NCI-H526 (cell line): ENCODE results near the gene MUC22.
"Not testable (repeated sequence)": the region's sequence is repeated elsewhere in the genome, so short reads cannot be mapped to it uniquely, and the experiment has no call there.

ENCODE experiments used
- DNase-seq, 2 experiments: peaks; one replicate each; lab custom pipeline; 2025; lab: John Stamatoyannopoulos, UW

Gene MUC22

GRCh38 chr6:31010393-31011060 lies at the start of gene MUC22:
Gene MUC22 (plus strand): TSS chr6:31010474. CDS start chr6:31010707, 233 bp downstream.
- DNase-seq: no peak

GRCh38 chr6:30960907-30961673 lies 49.2 kb upstream of the MUC22 start:
- DNase-seq: peak in 1 of 2 experiments; percentile 11

- no peak for DNase-seq
These were observed 47.6 kb upstream of the MUC22 start for GRCh38 chr6:30962716-30963115.

GRCh38 chr6:30963641-30964040 lies 46.6 kb upstream of the MUC22 start:
- DNase-seq: no peak

- no peak for DNase-seq
These were observed 46.2 kb upstream of the MUC22 start for GRCh38 chr6:30964075-30964474.

- no peak for DNase-seq
These were observed 45.1 kb upstream of the MUC22 start for GRCh38 chr6:30965140-30965601.

GRCh38 chr6:30966154-30966553 lies 44.1 kb upstream of the MUC22 start:
- DNase-seq: no peak

- DNase-seq: not testable (repeated sequence)
These were observed 41.1 kb upstream of the MUC22 start for GRCh38 chr6:30969171-30969570.

GRCh38 chr6:30970946-30971345 lies 39.3 kb upstream of the MUC22 start:
- no peak for DNase-seq

- no peak for DNase-seq
These were observed 37.5 kb upstream of the MUC22 start for GRCh38 chr6:30972816-30973215.

GRCh38 chr6:30974490-30975252 lies 35.6 kb upstream of the MUC22 start:
- no peak for DNase-seq

- DNase-seq: no peak
These were observed 31.1 kb upstream of the MUC22 start for GRCh38 chr6:30979141-30979540.

GRCh38 chr6:30979690-30980089 lies 30.6 kb upstream of the MUC22 start:
- no peak for DNase-seq

GRCh38 chr6:30981942-30982772 lies 28.1 kb upstream of the MUC22 start:
- DNase-seq: peak; percentile 31 to 36

- DNase-seq: no peak
These were observed 26.8 kb upstream of the MUC22 start, which contains the start of gene MUC21 for GRCh38 chr6:30983439-30983838. Gene MUC21 (plus strand): TSS chr6:30983718. CDS start chr6:30983959, 241 bp downstream.

GRCh38 chr6:30985490-30985889 lies 24.8 kb upstream of the MUC22 start:
- DNase-seq: no peak

- no peak for DNase-seq
These were observed 23.0 kb upstream of the MUC22 start for GRCh38 chr6:30987304-30987703.

GRCh38 chr6:30988209-30988825 lies 22.0 kb upstream of the MUC22 start:
- no peak for DNase-seq

- no peak for DNase-seq
These were observed 19.7 kb upstream of the MUC22 start for GRCh38 chr6:30990422-30991086.

- DNase-seq: no peak
These were observed 18.4 kb upstream of the MUC22 start for GRCh38 chr6:30991891-30992290.

- DNase-seq: no peak
These were observed 13.0 kb upstream of the MUC22 start for GRCh38 chr6:30997301-30997700.
